MM.1S (cell line): ENCODE results near the gene MIS12.

Source experiments
- DNase-seq: peaks from one replicate; pipeline ENCODE4 v3.0.0-alpha.2; 2015
- H2AFZ ChIP-seq: fragments of 300-600 bp; sonication (generic); 2 replicates; pipeline ENCODE4 v1.6.0; 2016; ENCODE audit warnings: antibody characterized with exemption, low read length
- H3F3A ChIP-seq: fragments of 300-600 bp; sonication (generic); 2 replicates; pipeline ENCODE4 v1.6.1; 2016; ENCODE audit warnings: mild to moderate bottlenecking, antibody characterized with exemption, low read length, moderate library complexity, mixed read lengths; ENCODE audit not compliant: insufficient read depth
- H3K27ac ChIP-seq: fragments of 300-600 bp; sonication (generic); 2 replicates; pipeline ENCODE4 v1.5.1; 2016; ENCODE audit warnings: mild to moderate bottlenecking, low read length
- H3K27me3 ChIP-seq: fragments of 300-600 bp; sonication (generic); replicated peaks from 2 replicates; pipeline ENCODE4 v1.6.0; 2016; ENCODE audit warnings: low read length; ENCODE audit not compliant: insufficient read depth
- H3K36me3 ChIP-seq: fragments of 300-600 bp; sonication (generic); replicated peaks from 2 replicates; pipeline ENCODE4 v1.6.1; 2016; ENCODE audit warnings: mild to moderate bottlenecking, low read length, mixed read lengths; ENCODE audit not compliant: insufficient read depth
- H3K4me1 ChIP-seq: fragments of 300-600 bp; sonication (generic); 2 replicates; pipeline ENCODE4 v1.6.1; 2016; ENCODE audit warnings: low read length, mixed read lengths
- H3K4me2 ChIP-seq: fragments of 300-600 bp; sonication (generic); 2 replicates; pipeline ENCODE4 v1.6.0; 2016; ENCODE audit warnings: low read depth, low read length
- H3K4me3 ChIP-seq: fragments of 300-600 bp; sonication (generic); 2 replicates; pipeline ENCODE4 v1.5.1; 2016; ENCODE audit warnings: low read length, mixed read lengths
- H3K79me2 ChIP-seq: fragments of 300-600 bp; sonication (generic); 2 replicates; pipeline ENCODE4 v1.6.1; 2016; ENCODE audit warnings: mixed run types, low read length, mixed read lengths
- H3K9ac ChIP-seq: fragments of 300-600 bp; sonication (generic); 2 replicates; pipeline ENCODE4 v1.6.1; 2016; ENCODE audit warnings: low read length, mixed read lengths
- H3K9me2 ChIP-seq: fragments of 300-600 bp; sonication (generic); replicated peaks from 2 replicates; pipeline ENCODE4 v1.6.1; 2016; ENCODE audit warnings: mild to moderate bottlenecking, low read length, mixed read lengths; ENCODE audit not compliant: insufficient read depth
- H3K9me3 ChIP-seq: fragments of 300-600 bp; sonication (generic); replicated peaks from 2 replicates; pipeline ENCODE4 v1.6.1; 2016; ENCODE audit warnings: mild to moderate bottlenecking, low read length, mixed read lengths; ENCODE audit not compliant: insufficient read depth
- H4K20me1 ChIP-seq: fragments of 300-600 bp; sonication (generic); 2 replicates; pipeline ENCODE4 v1.6.1; 2016; ENCODE audit warnings: mild to moderate bottlenecking, low read length, moderate library complexity, mixed read lengths; ENCODE audit not compliant: insufficient read depth
- CTCF ChIP-seq: fragments of 300-600 bp; sonication (generic); IDR thresholded peaks from 2 replicates; pipeline ENCODE4 v1.5.1; 2016; ENCODE audit warnings: antibody characterized with exemption, low read length, mixed read lengths
- EZH2 ChIP-seq: fragments of 300-600 bp; sonication (generic); optimal IDR thresholded peaks from 2 replicates; pipeline ENCODE3; 2017; ENCODE audit warnings: low read depth, mild to moderate bottlenecking, antibody characterized with exemption, low read length, mixed read lengths
- EZH2phosphoT487 ChIP-seq: fragments of 300-600 bp; sonication (generic); IDR thresholded peaks from 2 replicates; pipeline ENCODE4 v1.6.1; 2018; ENCODE audit warnings: antibody characterized with exemption, low read length

MIS12 gene

GRCh38 chr17:5514976-5515375, 28.6 kb downstream of the MIS12 start:
- no peak overlapping the region for H3K4me3 ChIP-seq
- no peaks in the 10 kb centered on the region for H3K36me3 ChIP-seq
- no peak overlapping the region for H3K9ac ChIP-seq
- no peaks in the 10 kb centered on the region for H3K4me1 ChIP-seq
- H3K79me2 ChIP-seq: no peaks in the 10 kb centered on the region
- no peaks in the 10 kb centered on the region for H4K20me1 ChIP-seq
- no peaks in the 10 kb centered on the region for H3F3A ChIP-seq
- H3K27me3 ChIP-seq: no peaks in the 10 kb centered on the region
- H2AFZ ChIP-seq: no peak overlapping the region
- H3K4me2 ChIP-seq: no peak overlapping the region
- H3K9me3 ChIP-seq: no peaks in the 10 kb centered on the region
- no peak for TF ChIP-seq EZH2phosphoT487
- no peak for TF ChIP-seq EZH2
- no peak for TF ChIP-seq CTCF
- H3K27ac ChIP-seq: no peak overlapping the region
- no peaks in the 10 kb centered on the region for H3K9me2 ChIP-seq
- no peak for DNase-seq

GRCh38 chr17:5516060-5516792, 29.9 kb downstream of the MIS12 start:
- Histone ChIP-seq H3K27me3 (no peaks in the 10 kb centered on the region), H2AFZ (no peak overlapping the region)

GRCh38 chr17:5522476-5522875, 36.1 kb downstream of the MIS12 start:
- no peaks in the 10 kb centered on the region for H3K27me3 ChIP-seq
- H2AFZ ChIP-seq: no peak overlapping the region
- H3K9me2 ChIP-seq: no peaks in the 10 kb centered on the region
- no peaks in the 10 kb centered on the region for H4K20me1 ChIP-seq
- H3K4me3 ChIP-seq: no peak overlapping the region
- H3K4me2 ChIP-seq: no peak overlapping the region
- peaks cover 2% of the 10 kb centered on the region; the same call in 1 of the 2 replicates for H3K4me1 ChIP-seq
- no peak overlapping the region for H3K27ac ChIP-seq
- H3F3A ChIP-seq: no peaks in the 10 kb centered on the region
- no peak overlapping the region for H3K9ac ChIP-seq
- H3K9me3 ChIP-seq: no peaks in the 10 kb centered on the region
- TF ChIP-seq EZH2phosphoT487 (no peak), CTCF (no peak), EZH2 (no peak)
- DNase-seq: no peak
- no peaks in the 10 kb centered on the region for H3K79me2 ChIP-seq
- no peaks in the 10 kb centered on the region for H3K36me3 ChIP-seq

More at GRCh38 chr17:5516060-5516792, 29.9 kb downstream of the MIS12 start:
- H3K9ac ChIP-seq: no peak overlapping the region
- no peak overlapping the region for H3K27ac ChIP-seq
- no peaks in the 10 kb centered on the region for H3K4me1 ChIP-seq
- no peak for TF ChIP-seq CTCF
- TF ChIP-seq EZH2: no peak
- TF ChIP-seq EZH2phosphoT487: no peak
- no peaks in the 10 kb centered on the region for H3F3A ChIP-seq
- no peak overlapping the region for H3K4me3 ChIP-seq
- no peaks in the 10 kb centered on the region for H3K36me3 ChIP-seq
- DNase-seq: no peak
- no peak overlapping the region for H3K4me2 ChIP-seq
- H4K20me1 ChIP-seq: no peaks in the 10 kb centered on the region
- H3K9me2 ChIP-seq: no peaks in the 10 kb centered on the region
- H3K79me2 ChIP-seq: no peaks in the 10 kb centered on the region
- no peaks in the 10 kb centered on the region for H3K9me3 ChIP-seq
